BJ (cell line): ENCODE results near the gene PHLPP2. TPM values are rescaled to one million over a fixed set of nuclear protein-coding genes. Genes with fewer than 3 reads are reported as not detected.
"Not testable (repeated sequence)": the region's sequence is repeated elsewhere in the genome, so short reads cannot be mapped to it uniquely, and the experiment has no call there.

ENCODE experiments used
- CTCF ChIA-PET: fragments of 350-600 bp; formaldehyde crosslinking; extraction: SDS; loops from one replicate; lab custom pipeline; 2021; ENCODE audit warnings: antibody characterized with exemption, inconsistent platforms; lab: Yijun Ruan, JAX
- POLR2A ChIA-PET: fragments of 300-600 bp; sonication (Branson Sonifier 250); formaldehyde crosslinking; extraction: SDS; loops from one replicate; lab custom pipeline; 2021; ENCODE audit warnings: antibody characterized with exemption; lab: Charles Lee
- DNase-seq: peaks from one replicate; pipeline ENCODE4 v3.0.0-alpha.2; 2011; ENCODE audit warnings: low read depth
- H3K27me3 ChIP-seq: 2 replicates; pipeline ENCODE4 v1.6.0; 2011; ENCODE audit warnings: low read length; ENCODE audit not compliant: control insufficient read depth, insufficient read depth
- H3K36me3 ChIP-seq: 2 replicates; pipeline ENCODE4 v1.5.1; 2011; ENCODE audit warnings: low read length; ENCODE audit not compliant: control insufficient read depth, insufficient read depth
- H3K4me3 ChIP-seq: 2 replicates; pipeline ENCODE4 v1.5.1; 2011; ENCODE audit warnings: low read depth, mild to moderate bottlenecking, control low read depth, low read length
- CTCF ChIP-seq: IDR thresholded peaks from 2 replicates; pipeline ENCODE4 v1.5.1; 2011; ENCODE audit warnings: low read depth, mild to moderate bottlenecking, control low read depth, inconsistent platforms, low read length, moderate library complexity; ENCODE audit not compliant: insufficient read depth
- polyA plus RNA-seq: library from polyadenylated mRNA; depleted of rRNA; stranded (reverse); fragments of >200 nt; gene quantifications from 2 replicates; pipeline ENCODE4 v1.2.3, GENCODE V29; 2011; rRNA removed
- small RNA-seq: library from RNA; depleted of rRNA; stranded (forward); fragments of <200 nt; gene quantifications from one replicate; pipeline ENCODE3, GENCODE V24; 2012; ENCODE audit warnings: low replicate concordance, low read depth; ENCODE audit not compliant: insufficient read length

The PHLPP2 gene
- polyA plus RNA-seq, 1 experiment: 7.9 TPM

- POLR2A ChIA-PET: no interaction called here
- no peak for DNase-seq
- Histone ChIP-seq H3K4me3 (no peak overlapping the region), H3K36me3 (no peaks in the 10 kb centered on the region), H3K27me3 (no peaks in the 10 kb centered on the region)
- CTCF ChIA-PET: no interaction called here
- no peak for TF ChIP-seq CTCF
Measured at GRCh38 chr16:71600822-71601221, 123.7 kb downstream of the PHLPP2 start.

GRCh38 chr16:71598426-71598825, 126.1 kb downstream of the PHLPP2 start:
- DNase-seq, H3K27me3 ChIP-seq, H3K4me3 ChIP-seq, POLR2A ChIA-PET, H3K36me3 ChIP-seq: not testable (repeated sequence)
- CTCF ChIA-PET: interaction anchor here (2.3 kb wide), 1 partner anchor 13 kb away, joined by 13 read pairs; no protein-coding TSS in a partner anchor

DNA sequence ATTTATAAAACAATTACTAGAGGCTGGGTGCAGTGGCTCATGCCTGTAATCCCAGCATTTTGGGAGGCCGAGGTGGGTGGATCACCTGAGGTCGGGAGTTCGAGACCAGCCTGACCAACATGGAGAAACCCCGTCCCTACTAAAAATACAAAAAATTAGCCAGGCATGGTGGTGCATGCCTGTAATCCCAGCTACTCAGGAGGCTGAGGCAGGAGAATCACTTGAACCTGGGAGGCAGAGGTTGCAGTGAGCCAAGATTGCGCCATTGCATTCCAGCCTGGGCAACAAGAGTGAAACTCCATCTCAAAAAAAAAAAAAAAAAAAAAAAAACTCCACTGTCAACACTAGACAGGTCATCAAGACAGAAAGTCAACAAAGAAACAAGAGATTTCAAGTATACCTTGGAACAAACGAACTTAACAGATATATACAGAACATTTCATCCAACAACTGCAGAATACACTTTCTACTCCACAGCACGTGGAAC, 129.1 kb downstream of the PHLPP2 start:
- CTCF ChIA-PET: interaction anchor here (4.3 kb wide), 1 partner anchor 16 kb away, joined by 15 read pairs; no protein-coding TSS in a partner anchor
- DNase-seq, POLR2A ChIA-PET: not testable (repeated sequence)

More for the DNA sequence above, 129.1 kb downstream of the PHLPP2 start:
- not testable (repeated sequence) for H3K27me3 ChIP-seq, H3K4me3 ChIP-seq, H3K36me3 ChIP-seq

Small RNA genes lying within 50 kb of the gene (small RNA-seq; reads per million reads assigned to genes)
- gene RNU6-208P (not detected), gene SNORA70D (not detected), gene SNORD71 (501 reads per million, percentile 95 among the genes with 10 or more reads in this experiment)

Other genes with a start within 250 kb of the PHLPP2 start
- gene ZNF19, start 235.4 kb downstream of the PHLPP2 start, polyA plus RNA-seq: 1.6 and 2.2 TPM in 2 replicates
- not detected in 2 replicates for gene CHST4, start 198.3 kb downstream of the PHLPP2 start, polyA plus RNA-seq
- gene TAT, start 147.6 kb downstream of the PHLPP2 start, polyA plus RNA-seq: not detected in 2 replicates
- not detected in 2 replicates for gene MARVELD3, start 98.5 kb downstream of the PHLPP2 start, polyA plus RNA-seq
- gene AP1G1, start 84.1 kb upstream of the PHLPP2 start, polyA plus RNA-seq: 59.8 and 86.6 TPM in 2 replicates
- gene ATXN1L, start 121.3 kb upstream of the PHLPP2 start, polyA plus RNA-seq: 13.5 and 13.6 TPM in 2 replicates
- gene ZNF821, start 159.5 kb upstream of the PHLPP2 start, polyA plus RNA-seq: 3.5 and 5.0 TPM in 2 replicates
- 227 and 236 TPM in 2 replicates for gene IST1, start 170.8 kb upstream of the PHLPP2 start, polyA plus RNA-seq